NB4 (cell line): Measurements from ENCODE around the gene DMRTC2.

ENCODE experiments used
- DNase-seq: peaks from one replicate; pipeline ENCODE4 v3.0.0; 2010; ENCODE audit warnings: low read depth
- H3K4me3 ChIP-seq: one replicate; pipeline ENCODE4 v1.5.1; 2011; ENCODE audit warnings: mild to moderate bottlenecking, low read depth, low read length, moderate library complexity
- CTCF ChIP-seq: IDR thresholded peaks from one replicate; pipeline ENCODE4 v1.5.1; 2012; ENCODE audit warnings: low read depth, low read length
- MYC ChIP-seq: IDR thresholded peaks from 2 replicates; pipeline ENCODE4 v1.6.1; 2011; ENCODE audit warnings: low read depth, low read length
- POLR2A ChIP-seq: IDR thresholded peaks from 2 replicates; pipeline ENCODE4 v1.6.1; 2011; ENCODE audit warnings: mild to moderate bottlenecking; ENCODE audit not compliant: insufficient read length; ENCODE audit errors: extremely low read depth
- TF ChIP-seq, protein P1 (sequence below): IDR thresholded peaks from 2 replicates; pipeline ENCODE4 v1.6.1; 2011; ENCODE audit warnings: low read depth, low read length

The DMRTC2 gene

DNA sequence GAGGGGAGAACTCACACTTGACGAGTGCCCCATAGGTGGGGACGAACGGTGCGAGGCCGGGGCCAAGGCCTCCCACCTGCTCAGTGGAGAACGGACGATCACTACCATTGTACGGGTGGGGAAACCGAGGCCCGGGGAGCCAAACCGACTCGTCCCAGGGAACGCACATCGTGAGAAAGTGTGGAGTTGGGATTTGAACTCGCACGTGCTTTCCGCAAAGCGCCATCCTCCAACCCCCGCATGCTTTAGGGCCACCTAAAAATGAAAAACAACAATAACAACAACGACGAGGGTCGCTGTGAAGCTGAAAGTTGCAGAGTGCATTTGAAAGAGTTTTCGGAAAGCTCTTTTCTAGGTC lies 38.6 kb downstream of the DMRTC2 start:
- TF ChIP-seq, protein P1, sequence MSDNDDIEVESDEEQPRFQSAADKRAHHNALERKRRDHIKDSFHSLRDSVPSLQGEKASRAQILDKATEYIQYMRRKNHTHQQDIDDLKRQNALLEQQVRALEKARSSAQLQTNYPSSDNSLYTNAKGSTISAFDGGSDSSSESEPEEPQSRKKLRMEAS, result peak; percentile 82
- TF ChIP-seq MYC (0 out of 2 replicates have a peak, but pooled peaks have one; percentile 60), CTCF (no peak)
- H3K4me3 ChIP-seq, result peak overlapping the region; percentile 91
- no peak for DNase-seq

- H3K4me3 ChIP-seq, result peak overlapping the region; percentile 91
- peak; percentile 93 for DNase-seq
- TF ChIP-seq MYC (0 out of 2 replicates have a peak, but pooled peaks have one; percentile 23), POLR2A (peak; percentile 55), CTCF (no peak)
- TF ChIP-seq, protein P1, result no peak
These were observed 39.2 kb downstream of the DMRTC2 start for GRCh38 chr19:41883821-41884733.

DNA sequence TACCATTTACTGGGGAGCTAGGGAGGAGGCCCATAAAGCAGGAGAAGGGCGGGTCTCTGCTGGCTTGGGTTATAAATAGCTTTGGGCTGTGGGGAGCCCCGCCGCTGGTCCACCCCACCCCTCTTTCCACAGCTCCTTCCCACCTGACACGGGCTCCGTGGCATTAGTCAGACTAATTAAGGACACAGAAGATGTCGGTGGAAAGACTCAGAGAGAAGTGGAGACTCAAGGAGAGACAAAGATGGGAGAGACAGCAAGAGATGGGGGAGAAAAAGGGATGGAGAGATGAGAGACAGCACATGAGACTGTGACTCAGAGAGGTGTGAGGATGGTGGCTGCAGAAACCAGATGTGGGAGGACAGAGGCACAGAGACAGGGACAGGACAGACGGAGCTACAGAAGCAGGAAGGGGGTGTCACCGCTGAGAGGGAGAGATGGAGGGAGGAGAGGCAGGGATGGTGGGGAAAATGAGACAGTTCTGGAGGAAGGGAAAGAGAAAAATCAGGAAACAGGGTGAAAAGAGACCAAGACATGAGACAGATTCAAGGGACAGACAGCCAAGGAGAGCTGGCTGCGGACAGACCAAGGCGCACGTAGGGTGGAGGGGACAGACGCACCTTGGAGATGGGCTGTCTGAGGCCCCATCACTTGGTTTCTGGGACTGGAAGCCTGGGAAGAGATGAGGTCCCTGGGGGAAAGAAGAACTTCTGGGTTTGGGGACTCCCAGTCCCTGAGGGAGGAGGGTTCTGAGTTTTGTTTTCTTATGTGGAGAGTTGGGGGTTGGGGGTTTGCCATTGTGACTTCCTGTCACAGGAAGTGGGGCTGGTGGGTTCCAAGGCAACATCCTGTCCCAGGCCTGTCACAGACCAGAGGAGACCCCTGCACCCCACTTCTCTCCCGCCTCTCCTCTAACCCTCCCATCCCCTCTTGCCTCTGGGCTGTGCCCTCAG lies 42.2 kb downstream of the DMRTC2 start:
- DNase-seq, result peak; percentile 56
- no peak for TF ChIP-seq MYC
- no peak for TF ChIP-seq CTCF
- TF ChIP-seq POLR2A, result no peak
- TF ChIP-seq, protein P1, result no peak
- no peak overlapping the region for H3K4me3 ChIP-seq

DNA sequence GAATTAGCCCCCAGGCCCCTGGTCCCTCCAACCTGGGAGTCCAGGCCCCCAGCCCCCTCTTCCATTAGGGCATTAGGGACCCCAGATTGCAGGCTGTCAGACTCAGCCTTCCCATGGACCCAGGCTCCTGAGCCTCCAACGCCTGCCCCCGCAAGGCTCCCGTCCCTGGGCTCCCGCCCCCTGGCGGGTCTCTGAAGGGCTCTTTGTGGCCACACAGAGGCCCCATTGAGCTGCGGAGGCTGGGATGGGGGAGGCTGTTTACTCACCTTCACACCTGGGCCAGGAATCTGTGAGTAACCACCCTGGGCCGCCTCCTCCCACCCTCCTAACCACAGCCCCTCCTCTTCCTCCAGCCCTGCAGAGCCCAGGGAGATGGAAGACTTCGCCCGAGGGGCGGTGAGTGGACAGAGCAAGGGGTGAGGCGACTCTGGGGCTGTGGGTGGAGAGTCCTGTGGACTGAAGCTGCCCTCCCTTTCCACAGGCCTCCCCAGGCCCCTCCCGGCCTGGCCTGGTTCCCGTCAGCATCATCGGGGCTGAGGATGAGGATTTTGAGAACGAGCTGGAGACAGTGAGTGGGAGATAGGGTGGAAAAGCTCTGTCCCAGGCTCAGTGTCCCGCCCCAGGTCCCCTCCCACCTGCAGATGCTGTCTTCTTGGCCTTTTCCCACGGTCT lies 43.0 kb downstream of the DMRTC2 start:
- DNase-seq, result peak; percentile 28
- TF ChIP-seq, protein P1, result no peak
- TF ChIP-seq MYC, result no peak
- TF ChIP-seq CTCF, result no peak
- no peak for TF ChIP-seq POLR2A
- no peak overlapping the region for H3K4me3 ChIP-seq

DNA sequence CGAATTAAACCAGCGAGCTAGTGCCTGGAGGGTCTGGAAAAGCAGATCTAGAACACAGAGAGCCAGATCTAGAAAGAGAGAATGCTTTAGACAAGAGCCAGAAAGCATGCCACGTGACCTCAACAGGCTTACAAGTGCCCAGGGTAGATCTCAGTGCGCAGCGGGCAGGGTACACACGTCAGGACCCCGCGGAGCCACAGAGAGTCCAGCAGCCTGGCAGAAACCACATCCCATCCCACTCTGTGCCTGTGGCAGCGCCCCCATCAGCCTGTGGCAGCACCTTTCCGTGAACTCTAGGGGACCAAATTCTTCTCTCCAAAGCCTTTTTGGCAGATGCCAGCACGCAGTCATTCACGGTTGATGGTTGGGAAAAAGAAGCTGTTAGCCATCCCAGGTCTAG lies 44.1 kb downstream of the DMRTC2 start:
- TF ChIP-seq, protein P1, result no peak
- TF ChIP-seq CTCF, result no peak
- no peak for TF ChIP-seq POLR2A
- no peak for TF ChIP-seq MYC
- DNase-seq, result no peak
- no peak overlapping the region for H3K4me3 ChIP-seq
